ENCODE results near the gene C9orf50.
"Not testable (repeated sequence)": the region's sequence is repeated elsewhere in the genome, so short reads cannot be mapped to it uniquely, and the experiment has no call there.

Gene C9orf50

DNA sequence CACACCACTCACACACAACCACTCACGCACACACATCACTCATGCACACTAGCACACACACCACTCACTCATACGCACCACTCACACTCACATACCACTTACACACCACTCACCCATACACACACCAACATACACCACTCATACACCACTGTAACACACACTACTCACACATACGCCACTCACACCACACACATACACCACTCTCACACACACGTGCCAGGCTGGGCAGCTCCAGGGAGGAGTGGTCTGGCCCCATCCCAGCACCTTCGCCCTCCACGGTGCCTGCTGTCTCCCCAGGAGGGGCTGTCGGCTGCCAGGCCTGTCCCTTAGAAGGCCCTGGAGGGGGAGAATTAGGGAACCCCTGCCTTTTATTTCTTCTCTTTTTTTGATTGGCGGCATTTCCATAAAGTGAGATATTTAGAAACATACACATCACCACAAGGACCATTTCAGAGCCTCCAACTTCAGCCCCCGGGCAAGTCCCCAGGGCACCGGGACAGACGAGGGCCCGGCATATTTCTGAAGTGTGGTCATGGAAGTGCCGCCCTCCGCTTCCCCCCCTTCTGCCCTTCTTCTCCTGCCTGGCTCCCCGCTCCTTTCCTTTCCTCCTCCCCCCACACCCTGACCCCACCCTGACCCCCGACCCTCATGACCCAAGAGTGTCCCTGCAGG lies 27.3 kb upstream of the C9orf50 start:
- no peak for DNase-seq (ENCODE audit: low read depth in 3 of 3)

GRCh38 chr9:129647635-129648034 lies 26.7 kb upstream of the C9orf50 start:
- DNase-seq (ENCODE audit: low read depth in 3 of 3): no peak

DNA sequence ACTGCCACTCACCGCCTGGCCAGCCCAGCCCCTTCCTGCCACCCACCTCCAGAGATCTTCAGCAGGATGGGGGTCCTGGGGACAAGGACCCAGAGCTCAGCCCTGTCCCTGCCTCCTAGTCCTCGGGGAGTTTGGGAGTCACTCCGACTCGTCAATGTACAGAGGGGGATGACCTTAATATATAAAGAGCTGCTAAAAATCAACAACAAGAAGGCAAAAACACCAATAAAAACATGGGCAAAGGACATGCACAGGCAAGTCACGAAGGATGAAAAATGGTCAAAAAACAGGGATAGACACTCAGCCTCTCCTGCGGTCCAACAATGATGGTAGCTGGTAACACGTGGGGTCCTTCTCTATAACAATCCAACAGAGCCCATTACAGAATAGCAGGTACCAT lies 25.8 kb upstream of the C9orf50 start:
- DNase-seq (ENCODE audit: low read depth in 3 of 3): no peak

DNA sequence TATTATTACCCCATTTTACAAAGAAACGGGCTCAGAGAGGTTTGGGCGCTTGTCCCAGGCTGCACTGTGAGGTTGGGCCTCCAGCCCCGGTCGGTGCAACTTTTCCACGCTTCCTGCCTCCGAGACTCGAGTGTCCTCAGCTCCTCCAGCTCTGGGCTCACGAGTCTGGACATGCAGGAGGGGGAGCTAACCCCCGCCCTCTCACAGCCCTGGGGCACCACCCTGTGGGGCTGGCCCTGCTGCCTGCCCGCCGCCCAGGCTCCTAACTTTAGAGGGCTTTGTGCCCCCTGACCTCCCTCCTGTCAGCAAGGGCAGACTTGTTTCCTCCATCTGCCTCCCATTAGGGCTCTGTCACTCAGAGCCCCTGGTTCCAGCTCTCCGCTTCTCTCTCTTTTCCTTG lies 25.4 kb upstream of the C9orf50 start:
- DNase-seq (ENCODE audit: low read depth in 3 of 3): no peak

GRCh38 chr9:129644902-129645301 lies 24.0 kb upstream of the C9orf50 start:
- DNase-seq (ENCODE audit: low read depth in 3 of 3): no peak

DNA sequence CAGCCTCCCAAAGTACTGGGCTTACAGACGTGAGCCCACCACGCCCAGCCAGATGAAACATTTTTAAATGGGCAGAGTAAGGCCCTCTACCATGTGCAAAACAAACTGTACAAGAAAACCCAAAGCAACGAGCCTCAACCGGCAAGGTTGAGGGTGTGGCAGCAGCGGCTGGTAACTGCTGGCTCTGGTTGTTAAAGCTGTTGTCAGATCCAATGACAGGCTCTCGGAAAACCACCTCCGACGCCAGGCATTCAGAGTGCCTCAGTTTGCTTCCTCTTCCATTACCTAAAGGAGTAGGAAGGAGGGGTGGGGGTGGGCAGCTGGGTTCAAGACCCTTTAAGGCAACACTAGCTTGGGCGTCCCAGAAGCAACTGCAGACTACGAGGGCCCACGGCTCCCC lies 23.5 kb upstream of the C9orf50 start:
- DNase-seq (ENCODE audit: low read depth in 3 of 3): no peak

DNA sequence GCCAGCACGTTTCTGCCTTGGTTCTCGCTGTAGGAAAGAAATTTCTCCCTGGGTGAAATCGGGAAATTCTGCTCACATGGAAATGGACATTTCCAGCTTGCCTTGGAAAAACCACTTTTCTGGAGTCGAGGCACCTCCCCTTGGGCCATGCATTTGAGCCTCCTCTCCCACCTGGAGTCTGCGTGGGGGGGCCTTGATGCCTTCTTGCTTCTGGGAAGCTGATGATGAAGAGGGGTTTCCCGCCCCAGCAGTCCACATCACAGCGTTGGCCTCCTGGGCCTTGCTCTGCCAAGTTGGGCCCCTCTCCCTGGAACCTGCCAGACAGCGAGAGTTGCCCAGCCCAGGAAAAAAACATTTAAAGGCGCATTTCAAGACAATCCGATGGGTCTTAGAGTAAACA lies 22.8 kb upstream of the C9orf50 start:
- no peak for DNase-seq (ENCODE audit: low read depth in 3 of 3)

GRCh38 chr9:129641750-129642585 lies 21.1 kb upstream of the C9orf50 start, which contains the start of gene ASB6:
Gene ASB6 (minus strand): TSS chr9:129642151. CDS start chr9:129641999, 152 bp downstream.
- peak; percentile 80 to 97 (median 86) for DNase-seq (ENCODE audit: low read depth in 3 of 3)

DNA sequence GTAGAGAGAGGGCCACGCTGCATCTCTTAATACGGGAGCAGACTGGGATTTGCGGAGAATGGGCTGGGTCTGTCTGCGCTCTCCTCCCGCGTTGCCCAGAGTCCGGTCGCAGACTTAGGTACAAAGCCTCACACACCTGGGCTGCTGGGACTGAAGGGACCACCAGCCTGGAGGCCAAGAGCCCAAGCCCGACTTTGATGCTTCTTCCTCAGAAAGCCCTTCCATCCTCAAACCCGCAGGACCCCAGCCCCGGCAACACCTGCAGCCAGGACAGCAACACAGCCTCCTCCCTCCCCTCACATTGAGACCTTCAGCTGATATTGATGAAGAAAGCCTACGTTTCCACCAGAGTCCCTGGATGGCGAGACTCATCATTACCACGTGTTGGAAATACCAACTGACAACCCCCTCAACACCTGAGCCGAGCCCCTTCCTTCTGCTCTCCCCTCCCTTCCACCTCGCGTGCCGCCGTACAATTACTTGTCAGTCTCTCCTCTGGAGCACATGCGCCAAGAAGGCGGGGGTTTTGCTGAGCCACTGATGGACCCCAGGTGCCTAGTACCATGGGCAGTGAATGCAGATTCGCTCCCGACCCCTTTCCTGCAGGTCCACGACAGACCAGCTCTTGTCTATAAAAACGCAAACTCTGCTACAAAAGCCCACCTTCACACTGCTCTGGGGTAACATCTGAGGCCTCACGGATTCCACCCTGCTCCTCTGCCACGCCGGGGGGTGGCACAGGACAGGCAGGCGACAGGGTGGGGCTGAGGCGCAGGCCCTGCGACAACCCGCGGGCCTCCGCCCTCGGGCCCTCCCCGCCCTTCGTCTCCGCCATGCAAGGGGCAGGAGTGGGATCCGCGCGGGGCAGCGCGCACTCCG lies 20.2 kb upstream of the C9orf50 start:
- no peak for DNase-seq (ENCODE audit: low read depth in 3 of 3)

DNA sequence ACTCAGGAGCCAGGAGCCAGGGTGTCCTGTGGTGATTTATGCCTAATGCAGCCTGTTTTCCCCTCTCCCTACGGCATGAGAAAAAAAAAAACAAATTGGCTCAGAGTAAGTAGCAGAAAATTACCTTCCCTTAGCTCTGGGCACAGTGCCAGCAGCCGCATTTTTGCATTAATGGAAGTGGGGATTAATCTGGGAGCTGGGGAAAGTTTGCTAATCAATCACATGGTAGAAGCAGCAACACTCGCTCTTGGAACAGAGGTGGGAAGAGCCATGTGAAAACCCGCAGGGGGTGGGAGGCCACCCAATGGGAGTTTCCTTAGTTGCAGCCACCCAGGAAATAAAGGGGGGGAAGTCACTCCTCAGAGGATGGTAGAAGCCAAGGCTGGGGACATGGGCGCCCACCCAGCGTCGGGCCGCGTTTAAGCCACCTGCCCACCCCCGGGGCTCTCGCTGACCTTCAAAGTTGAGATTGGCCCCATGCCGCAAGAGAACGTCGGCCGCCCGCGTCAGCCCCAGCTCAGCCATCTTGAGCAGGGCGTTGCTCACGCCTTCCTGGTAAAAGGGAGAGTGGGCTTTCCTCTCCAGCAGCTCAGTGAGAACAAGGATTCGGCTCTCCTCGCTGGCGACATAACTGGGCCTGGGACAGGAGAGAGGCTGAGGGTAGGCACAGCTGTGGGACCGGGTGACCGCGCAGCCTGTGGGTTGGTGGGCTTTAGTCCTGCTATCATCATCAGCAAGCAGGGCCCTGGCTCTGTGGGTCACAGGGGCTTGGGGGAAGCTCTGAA lies 19.4 kb upstream of the C9orf50 start:
- no peak for DNase-seq (ENCODE audit: low read depth in 3 of 3)

DNA sequence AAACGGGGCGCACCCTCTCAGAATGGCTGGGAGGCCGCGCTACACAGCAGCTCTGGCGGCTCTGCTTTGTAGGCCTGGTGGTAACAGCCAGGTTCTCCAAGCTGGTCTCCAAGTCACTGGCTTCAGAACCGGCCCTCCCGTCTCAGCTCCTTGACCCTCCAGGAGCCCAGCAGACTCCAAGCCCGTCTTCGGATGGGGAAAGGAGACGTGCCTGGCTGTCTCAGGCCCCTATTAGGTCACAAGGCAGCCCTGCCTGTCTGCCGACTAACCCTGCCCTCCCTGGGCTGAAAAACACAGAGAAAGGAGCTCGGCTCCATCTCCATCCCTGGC lies 18.8 kb upstream of the C9orf50 start:
- no peak for DNase-seq (ENCODE audit: low read depth in 3 of 3)

GRCh38 chr9:129639034-129639630 lies 18.2 kb upstream of the C9orf50 start:
- no peak for DNase-seq (ENCODE audit: low read depth in 3 of 3)

DNA sequence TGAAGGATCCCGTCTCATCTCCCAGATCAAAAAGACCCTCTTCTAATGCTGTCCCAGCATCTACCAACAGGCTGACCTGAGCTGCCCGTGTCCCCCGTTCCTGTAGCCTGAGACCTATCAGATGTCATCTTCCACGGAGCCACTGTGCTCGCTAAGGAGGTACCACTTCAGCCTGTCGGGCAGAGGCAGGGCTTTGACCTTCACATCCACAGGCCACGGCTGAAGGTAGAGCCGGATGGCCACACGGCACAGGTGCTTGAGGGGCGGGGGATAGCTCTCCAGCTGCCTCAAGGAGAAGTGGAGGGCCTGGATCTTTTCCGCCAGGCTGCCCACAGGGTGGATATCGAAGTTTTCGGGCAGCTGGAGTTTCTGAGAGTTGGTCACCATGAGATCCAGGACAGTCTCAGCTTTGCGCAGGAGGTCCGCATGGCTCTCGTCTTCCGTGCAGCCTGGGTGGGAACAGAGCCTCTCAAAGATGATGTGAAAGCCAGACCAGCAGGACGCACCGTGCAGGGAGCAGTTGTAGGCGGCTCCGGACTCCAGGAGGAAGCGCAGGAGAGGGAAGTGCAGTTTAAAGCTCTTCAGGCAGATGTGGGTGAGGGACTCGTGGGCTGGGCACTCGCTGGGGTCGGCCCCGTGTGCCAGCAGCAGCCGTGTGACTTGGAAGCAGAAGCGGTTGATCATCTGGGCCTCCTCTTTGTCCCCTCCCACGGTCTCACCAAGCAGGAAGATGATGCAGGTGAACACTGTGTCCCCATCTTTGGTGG lies 17.0 kb upstream of the C9orf50 start:
- no peak for DNase-seq (ENCODE audit: low read depth in 3 of 3)

GRCh38 chr9:129637102-129637501 lies 16.2 kb upstream of the C9orf50 start:
- DNase-seq (ENCODE audit: low read depth in 3 of 3): no peak

DNA sequence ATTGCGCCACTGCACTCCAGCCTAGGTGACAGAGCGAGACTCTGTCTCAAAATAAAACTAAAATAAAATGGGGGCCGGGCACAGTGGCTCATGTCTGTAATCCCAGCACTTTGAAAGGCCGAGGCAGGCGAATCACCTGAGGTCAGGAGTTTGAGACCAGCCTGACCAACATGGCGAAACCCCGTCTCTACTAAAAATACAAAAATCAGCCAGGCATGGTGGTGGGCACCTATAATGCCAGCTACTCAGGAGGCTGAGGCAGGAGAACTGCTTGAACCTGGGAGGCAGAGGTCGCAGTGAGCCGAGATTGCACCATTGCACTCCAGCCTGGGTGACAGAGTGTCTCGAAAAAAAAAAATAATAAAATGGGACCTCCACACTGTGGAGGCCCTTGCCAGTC lies 15.4 kb upstream of the C9orf50 start:
- not testable (repeated sequence) for DNase-seq (ENCODE audit: low read depth in 3 of 3)

DNA sequence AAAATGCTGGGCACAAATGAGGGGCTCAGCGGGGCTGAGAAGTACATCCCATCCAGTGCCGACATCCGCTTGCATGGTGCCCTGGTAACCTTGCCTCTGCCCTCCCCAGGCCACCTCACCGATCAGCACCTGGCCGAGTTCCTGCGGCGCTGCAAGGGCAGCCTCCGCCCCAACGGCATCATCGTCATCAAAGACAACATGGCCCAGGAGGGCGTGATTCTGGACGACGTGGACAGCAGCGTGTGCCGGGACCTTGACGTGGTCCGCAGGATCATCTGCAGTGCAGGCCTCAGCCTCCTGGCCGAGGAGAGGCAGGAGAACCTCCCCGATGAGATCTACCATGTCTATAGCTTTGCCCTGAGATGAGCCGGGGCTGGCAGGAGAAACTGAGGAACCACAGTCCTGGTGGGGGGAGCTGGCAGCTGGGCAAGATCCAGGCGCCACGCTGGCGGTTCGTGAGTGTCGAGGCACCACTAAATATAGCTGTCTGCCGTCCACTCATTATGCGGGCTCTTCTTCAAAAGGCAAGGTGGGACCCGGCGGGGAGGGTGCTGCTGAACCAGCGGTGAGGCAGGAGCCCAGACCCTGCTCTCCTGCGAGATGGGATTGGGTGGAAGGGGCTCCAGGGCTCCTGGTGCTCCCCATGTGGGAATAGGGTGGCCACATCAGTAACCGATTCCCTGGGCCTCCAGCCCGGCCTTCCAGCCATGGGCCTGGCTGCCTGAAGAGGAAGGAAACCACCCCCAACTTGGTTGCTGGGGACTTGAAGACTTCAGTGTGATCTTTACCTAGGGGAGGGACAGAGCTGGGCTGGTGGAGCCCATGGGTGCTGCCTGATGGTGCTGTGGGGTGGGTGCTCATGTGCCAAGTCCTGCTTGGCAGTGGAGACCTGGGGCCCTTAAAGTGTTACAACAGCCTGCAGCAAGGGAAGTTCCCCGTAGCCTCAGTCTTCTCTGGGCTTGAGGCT lies 14.5 kb upstream of the C9orf50 start:
- DNase-seq (ENCODE audit: low read depth in 3 of 3): no peak

- no peak for DNase-seq (ENCODE audit: low read depth in 3 of 3)
Measured at GRCh38 chr9:129633848-129634247, 12.9 kb upstream of the C9orf50 start.

GRCh38 chr9:129633207-129633606 lies 12.3 kb upstream of the C9orf50 start:
- no peak for DNase-seq (ENCODE audit: low read depth in 3 of 3)

DNA sequence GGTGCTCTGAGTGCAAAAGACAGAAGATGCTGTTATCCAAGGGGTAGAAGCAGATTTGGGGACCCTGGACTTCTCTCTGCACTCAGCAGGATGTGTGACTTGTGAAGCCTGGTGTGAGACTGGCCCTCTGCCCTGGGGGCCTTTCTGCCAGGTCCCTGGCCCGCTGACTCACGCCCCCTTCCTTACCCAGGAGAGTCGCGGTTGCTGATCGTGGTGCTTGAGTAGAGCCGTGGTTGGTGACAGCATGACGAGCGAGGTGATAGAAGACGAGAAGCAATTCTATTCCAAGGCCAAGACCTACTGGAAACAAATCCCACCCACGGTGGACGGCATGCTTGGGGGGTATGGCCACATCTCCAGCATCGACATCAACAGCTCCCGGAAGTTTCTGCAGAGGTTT lies 11.6 kb upstream of the C9orf50 start:
- DNase-seq (ENCODE audit: low read depth in 3 of 3): no peak
